Measurements from ENCODE around the gene ST8SIA1. TPM values are rescaled to one million over a fixed set of nuclear protein-coding genes. Genes with fewer than 3 reads are reported as not detected.

ST8SIA1 gene
- total RNA-seq, 1 experiment from 2014 or later: not detected

DNA sequence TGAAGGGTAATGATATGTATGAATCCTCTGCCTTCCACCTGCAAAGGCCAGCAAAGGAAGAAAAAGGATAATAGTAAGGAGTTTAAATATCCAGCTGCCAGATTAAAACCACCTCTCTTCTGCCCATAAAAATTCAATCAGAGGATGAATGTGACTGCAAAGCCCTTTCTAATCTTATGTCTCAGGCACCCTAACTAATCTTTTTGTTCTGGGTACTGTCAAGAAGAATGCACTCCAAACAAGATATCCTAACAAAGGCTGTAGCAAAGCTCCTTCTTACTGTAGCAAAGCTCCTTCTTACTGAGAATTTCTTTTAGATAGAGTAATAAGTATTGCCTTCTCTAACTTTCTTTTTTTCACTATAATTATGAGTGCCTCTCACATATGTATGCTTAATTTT lies 91.8 kb downstream of the ST8SIA1 start:
- no peak for DNase-seq (ENCODE audit: low read depth, low spot score)
- no peak for TF ChIP-seq TCF7L2 (IDR thresholded peaks at IDR 0.05; ENCODE audit: borderline replicate concordance, extremely low read depth, insufficient read depth, insufficient read length)
- TF ChIP-seq, protein P1, sequence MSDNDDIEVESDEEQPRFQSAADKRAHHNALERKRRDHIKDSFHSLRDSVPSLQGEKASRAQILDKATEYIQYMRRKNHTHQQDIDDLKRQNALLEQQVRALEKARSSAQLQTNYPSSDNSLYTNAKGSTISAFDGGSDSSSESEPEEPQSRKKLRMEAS (IDR thresholded peaks at IDR 0.05): no peak
- no peak for TF ChIP-seq RAD21 (IDR thresholded peaks at IDR 0.05; ENCODE audit: low read depth)
- no peak for TF ChIP-seq SP1 (IDR thresholded peaks at IDR 0.05; ENCODE audit: low read depth)
- TF ChIP-seq EZH2 (IDR thresholded peaks at IDR 0.05): no peak
- TF ChIP-seq SRF (IDR thresholded peaks at IDR 0.05; ENCODE audit: low read depth): no peak
- TF ChIP-seq CEBPB (IDR thresholded peaks at IDR 0.05; ENCODE audit: low read depth): no peak
- no peak for TF ChIP-seq ZNF274 (IDR thresholded peaks at IDR 0.05; ENCODE audit: low read depth, low read length)
- no peak for ATAC-seq
- Histone ChIP-seq H3K36me3 (ENCODE audit: control insufficient read depth in 1 of 2, insufficient read depth in 2 of 2, low read length in 2 of 2) (no peaks in the 10 kb centered on the region), H3K79me2 (ENCODE audit: insufficient read depth, low read length) (no peaks in the 10 kb centered on the region), H3K4me3 (replicated peaks in 1 of 2; ENCODE audit: low read depth in 1 of 2, low read length in 2 of 2) (no peak overlapping the region), H3K27ac (ENCODE audit: low read depth, low read length) (no peak overlapping the region), H3K9me2 (ENCODE audit: insufficient read depth) (no peaks in the 10 kb centered on the region), H3K4me2 (ENCODE audit: low read length) (no peak overlapping the region), H2AFZ (ENCODE audit: low read depth, low read length, poor library complexity, severe bottlenecking) (no peak overlapping the region), H3K9ac (ENCODE audit: low read length) (no peak overlapping the region), H3K27me3 (ENCODE audit: insufficient read depth, low read length) (no peaks in the 10 kb centered on the region), H3K9me3 (ENCODE audit: control insufficient read depth in 1 of 2, insufficient read depth in 1 of 2, low read depth in 1 of 2, low read length in 2 of 2) (no peaks in the 10 kb centered on the region), H3K4me1 (ENCODE audit: control insufficient read depth in 1 of 2, insufficient read depth in 2 of 2, low read length in 2 of 2) (no peaks in the 10 kb centered on the region), H4K20me1 (ENCODE audit: insufficient read depth) (no peaks in the 10 kb centered on the region)
- no TSS peak for BruUV-seq (replicated peaks)
- CTCF ChIA-PET: no interaction called here
- RAD21 ChIA-PET (ENCODE audit: low non-redundant PET in 1 of 2, low total read pairs in 2 of 2, uncharacterized antibody in 2 of 2, unreplicated experiment in 2 of 2): no interaction called here
- POLR2A ChIA-PET: no interaction called here
- intact Hi-C loops (cut with micrococcal nuclease): no loop called here

DNA sequence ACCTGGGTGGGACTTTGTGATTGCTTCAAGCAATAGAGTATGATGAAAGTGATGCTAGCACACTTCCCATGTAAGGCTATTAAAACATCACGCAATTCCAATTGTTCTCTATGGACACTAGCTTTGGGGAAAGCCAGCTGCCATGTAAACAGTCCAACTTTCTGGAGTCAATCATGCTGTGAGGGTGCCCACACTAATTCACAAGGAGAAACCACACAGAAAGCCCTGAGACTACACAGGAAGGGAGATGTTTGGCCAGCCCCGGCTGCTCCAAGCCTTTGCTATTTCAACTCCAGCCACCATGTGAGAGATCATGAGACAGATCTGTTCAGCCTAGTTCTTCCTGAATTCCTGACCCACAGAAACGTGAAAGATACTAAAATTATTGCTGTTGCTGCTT lies 96.3 kb downstream of the ST8SIA1 start:
- Histone ChIP-seq H3K4me2 (ENCODE audit: low read length) (no peak overlapping the region), H3K4me1 (ENCODE audit: control insufficient read depth in 1 of 2, insufficient read depth in 2 of 2, low read length in 2 of 2) (no peaks in the 10 kb centered on the region), H3K4me3 (replicated peaks in 1 of 2; ENCODE audit: low read depth in 1 of 2, low read length in 2 of 2) (no peak overlapping the region), H3K79me2 (ENCODE audit: insufficient read depth, low read length) (no peaks in the 10 kb centered on the region), H2AFZ (ENCODE audit: low read depth, low read length, poor library complexity, severe bottlenecking) (no peak overlapping the region), H3K27ac (ENCODE audit: low read depth, low read length) (no peak overlapping the region), H3K9me3 (ENCODE audit: control insufficient read depth in 1 of 2, insufficient read depth in 1 of 2, low read depth in 1 of 2, low read length in 2 of 2) (no peaks in the 10 kb centered on the region), H3K9ac (ENCODE audit: low read length) (no peak overlapping the region), H3K36me3 (ENCODE audit: control insufficient read depth in 1 of 2, insufficient read depth in 2 of 2, low read length in 2 of 2) (no peaks in the 10 kb centered on the region), H3K27me3 (ENCODE audit: insufficient read depth, low read length) (no peaks in the 10 kb centered on the region), H4K20me1 (ENCODE audit: insufficient read depth) (no peaks in the 10 kb centered on the region), H3K9me2 (ENCODE audit: insufficient read depth) (no peaks in the 10 kb centered on the region)
- TF ChIP-seq POLR2AphosphoS5 (IDR thresholded peaks at IDR 0.05; ENCODE audit: low read depth, low read length): no peak
- no peak for TF ChIP-seq ZFX (IDR thresholded peaks at IDR 0.05)
- TF ChIP-seq YY1 (IDR thresholded peaks at IDR 0.05; ENCODE audit: extremely low read depth, insufficient replicate concordance, low read depth, low read length): no peak
- TF ChIP-seq, protein P2, sequence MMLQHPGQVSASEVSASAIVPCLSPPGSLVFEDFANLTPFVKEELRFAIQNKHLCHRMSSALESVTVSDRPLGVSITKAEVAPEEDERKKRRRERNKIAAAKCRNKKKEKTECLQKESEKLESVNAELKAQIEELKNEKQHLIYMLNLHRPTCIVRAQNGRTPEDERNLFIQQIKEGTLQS (IDR thresholded peaks at IDR 0.05): no peak
- no peak for TF ChIP-seq SP1 (IDR thresholded peaks at IDR 0.05; ENCODE audit: low read depth)
- intact Hi-C loops (cut with micrococcal nuclease): no loop called here
- RAD21 ChIA-PET (ENCODE audit: low non-redundant PET in 1 of 2, low total read pairs in 2 of 2, uncharacterized antibody in 2 of 2, unreplicated experiment in 2 of 2): no interaction called here
- CTCF ChIA-PET: no interaction called here
- no peak for ATAC-seq
- POLR2A ChIA-PET: no interaction called here
- no TSS peak for BruUV-seq (replicated peaks)
- DNase-seq (ENCODE audit: low read depth, low spot score): no peak
